NCI-H1105 treated with DMSO at 0.1 percent for 48 hours (cell line): Measurements from ENCODE around the gene ADSS1.

Experiments used
- DNase-seq: peaks from one replicate; lab custom pipeline; 2025; lab: John Stamatoyannopoulos, UW

Gene ADSS1

GRCh38 chr14:104751539-104752422, 27.8 kb downstream of the ADSS1 start:
- no peak for DNase-seq

- no peak for DNase-seq
Observed at GRCh38 chr14:104752423-104752734, 28.4 kb downstream of the ADSS1 start.

- DNase-seq: peak; percentile 99
Observed at GRCh38 chr14:104752735-104753527, 28.9 kb downstream of the ADSS1 start, which contains the start of gene SIVA1. SIVA1 (plus strand) TSS chr14:104753147; CDS start chr14:104753202, 55 bp downstream.

GRCh38 chr14:104753528-104754212, 29.6 kb downstream of the ADSS1 start:
- no peak for DNase-seq

GRCh38 chr14:104754213-104754851, 30.3 kb downstream of the ADSS1 start:
- DNase-seq: no peak

GRCh38 chr14:104755621-104756020, 31.6 kb downstream of the ADSS1 start:
- DNase-seq: no peak

GRCh38 chr14:104756477-104757237, 32.6 kb downstream of the ADSS1 start:
- DNase-seq: no peak

GRCh38 chr14:104757238-104757585, 33.2 kb downstream of the ADSS1 start:
- no peak for DNase-seq

GRCh38 chr14:104757681-104758392, 33.8 kb downstream of the ADSS1 start:
- no peak for DNase-seq

GRCh38 chr14:104758981-104759969, 35.2 kb downstream of the ADSS1 start:
- no peak for DNase-seq

GRCh38 chr14:104765517-104765916, 41.5 kb downstream of the ADSS1 start:
- no peak for DNase-seq

GRCh38 chr14:104766256-104766862, 42.3 kb downstream of the ADSS1 start:
- no peak for DNase-seq

- no peak for DNase-seq
Observed at GRCh38 chr14:104766863-104767633, 43.0 kb downstream of the ADSS1 start.

GRCh38 chr14:104767634-104767918, 43.5 kb downstream of the ADSS1 start:
- DNase-seq: no peak

- DNase-seq: peak; percentile 69
Observed at GRCh38 chr14:104768437-104769323, 44.7 kb downstream of the ADSS1 start.

- DNase-seq: no peak
Observed at GRCh38 chr14:104769324-104770071, 45.5 kb downstream of the ADSS1 start.
